IPS-18a (cell line): ENCODE results near the gene KRTAP22-1.

ENCODE experiments used
- H3K27ac ChIP-seq: one replicate; pipeline ENCODE4 v1.5.1; 2013; ENCODE audit warnings: low read length
- H3K27me3 ChIP-seq: one replicate; pipeline ENCODE4 v1.6.1; 2013; ENCODE audit warnings: mild to moderate bottlenecking, low read length; ENCODE audit not compliant: control insufficient read depth, insufficient read depth
- H3K36me3 ChIP-seq: one replicate; pipeline ENCODE4 v1.6.1; 2013; ENCODE audit warnings: low read depth, low read length; ENCODE audit not compliant: control insufficient read depth
- H3K4me1 ChIP-seq: one replicate; pipeline ENCODE4 v1.6.1; 2013; ENCODE audit warnings: low read depth, low read length; ENCODE audit not compliant: control insufficient read depth
- H3K4me3 ChIP-seq: one replicate; pipeline ENCODE4 v1.5.1; 2013; ENCODE audit warnings: low read length
- H3K9ac ChIP-seq: one replicate; pipeline ENCODE4 v1.6.1; 2013; ENCODE audit warnings: mild to moderate bottlenecking, low read length, moderate library complexity
- H3K9me3 ChIP-seq: one replicate; pipeline ENCODE4 v1.6.1; 2013; ENCODE audit warnings: low read depth, low read length; ENCODE audit not compliant: control insufficient read depth

The KRTAP22-1 gene

GRCh38 chr21:30590297-30590696 lies 10.6 kb upstream of the KRTAP22-1 start, which contains the start of gene KRTAP22-2:
Gene KRTAP22-2, minus strand, starts transcription at chr21:30590397.
- no peak within 1 kb of the TSS for H3K27ac ChIP-seq
- H3K36me3 ChIP-seq: no peaks in the 10 kb centered on the region
- no peak within 1 kb of the TSS for H3K9ac ChIP-seq
- no peaks in the 10 kb centered on the region for H3K27me3 ChIP-seq
- H3K4me3 ChIP-seq: no peak within 1 kb of the TSS
- no peaks in the 10 kb centered on the region for H3K9me3 ChIP-seq
- H3K4me1 ChIP-seq: no peaks in the 10 kb centered on the region

- Histone ChIP-seq H3K36me3 (no peaks in the 10 kb centered on the region), H3K9ac (no peak within 1 kb of the TSS), H3K27me3 (no peaks in the 10 kb centered on the region), H3K4me3 (no peak within 1 kb of the TSS), H3K4me1 (no peaks in the 10 kb centered on the region), H3K9me3 (no peaks in the 10 kb centered on the region), H3K27ac (no peak within 1 kb of the TSS)
These were observed 8.7 kb upstream of the KRTAP22-1 start, which contains the start of gene KRTAP6-3 for GRCh38 chr21:30592140-30592539. Gene KRTAP6-3, plus strand, starts transcription at chr21:30592440. Its CDS starts 6 bp downstream, at chr21:30592446.

GRCh38 chr21:30598802-30599201 lies 2.1 kb upstream of the KRTAP22-1 start, which contains the start of gene KRTAP6-2:
Gene KRTAP6-2, minus strand, starts transcription at chr21:30598902. Its CDS starts 28 bp downstream, at chr21:30598874.
- Histone ChIP-seq H3K27me3 (no peaks in the 10 kb centered on the region), H3K4me3 (no peak within 1 kb of the TSS)

GRCh38 chr21:30605968-30606367 lies 5.1 kb downstream of the KRTAP22-1 start:
- Histone ChIP-seq H3K27ac (no peak overlapping the region), H3K9me3 (no peaks in the 10 kb centered on the region), H3K36me3 (no peaks in the 10 kb centered on the region), H3K9ac (no peak overlapping the region), H3K27me3 (no peaks in the 10 kb centered on the region), H3K4me3 (no peak overlapping the region), H3K4me1 (no peaks in the 10 kb centered on the region)

More at GRCh38 chr21:30598802-30599201, 2.1 kb upstream of the KRTAP22-1 start, which contains the start of gene KRTAP6-2:
- Histone ChIP-seq H3K27ac (no peak within 1 kb of the TSS), H3K36me3 (no peaks in the 10 kb centered on the region), H3K4me1 (no peaks in the 10 kb centered on the region), H3K9ac (no peak within 1 kb of the TSS), H3K9me3 (no peaks in the 10 kb centered on the region)

- H3K4me3 ChIP-seq: no peak overlapping the region
- H3K4me1 ChIP-seq: no peaks in the 10 kb centered on the region
- no peaks in the 10 kb centered on the region for H3K27me3 ChIP-seq
- no peak overlapping the region for H3K27ac ChIP-seq
- H3K9me3 ChIP-seq: no peaks in the 10 kb centered on the region
- no peak overlapping the region for H3K9ac ChIP-seq
- H3K36me3 ChIP-seq: no peaks in the 10 kb centered on the region
These were observed 11.2 kb downstream of the KRTAP22-1 start for GRCh38 chr21:30612132-30612531.

- H3K27ac ChIP-seq: no peak within 1 kb of the TSS
These were observed 12.9 kb downstream of the KRTAP22-1 start, which contains the start of gene KRTAP6-1 for GRCh38 chr21:30613836-30614235. Gene KRTAP6-1, minus strand, starts transcription at chr21:30613930. Its CDS starts 26 bp downstream, at chr21:30613904.

GRCh38 chr21:30615199-30615598 lies 14.3 kb downstream of the KRTAP22-1 start:
- H3K9ac ChIP-seq: no peak overlapping the region
- H3K27ac ChIP-seq: no peak overlapping the region
- no peaks in the 10 kb centered on the region for H3K27me3 ChIP-seq
- no peaks in the 10 kb centered on the region for H3K36me3 ChIP-seq
- H3K9me3 ChIP-seq: no peaks in the 10 kb centered on the region
- H3K4me3 ChIP-seq: no peak overlapping the region
- H3K4me1 ChIP-seq: no peaks in the 10 kb centered on the region

More at GRCh38 chr21:30613836-30614235, 12.9 kb downstream of the KRTAP22-1 start, which contains the start of gene KRTAP6-1:
- H3K4me3 ChIP-seq: no peak within 1 kb of the TSS
- H3K4me1 ChIP-seq: no peaks in the 10 kb centered on the region
- no peak within 1 kb of the TSS for H3K9ac ChIP-seq
- no peaks in the 10 kb centered on the region for H3K27me3 ChIP-seq
- H3K9me3 ChIP-seq: no peaks in the 10 kb centered on the region
- H3K36me3 ChIP-seq: no peaks in the 10 kb centered on the region

GRCh38 chr21:30616125-30616524 lies 15.2 kb downstream of the KRTAP22-1 start, which contains the start of gene KRTAP20-1:
Gene KRTAP20-1, plus strand, starts transcription at chr21:30616425. Its CDS starts 30 bp downstream, at chr21:30616455.
- H3K27me3 ChIP-seq: no peaks in the 10 kb centered on the region
- no peak within 1 kb of the TSS for H3K27ac ChIP-seq
- H3K9me3 ChIP-seq: no peaks in the 10 kb centered on the region
- no peaks in the 10 kb centered on the region for H3K36me3 ChIP-seq
- H3K4me3 ChIP-seq: no peak within 1 kb of the TSS
- H3K9ac ChIP-seq: no peak within 1 kb of the TSS
- no peaks in the 10 kb centered on the region for H3K4me1 ChIP-seq

GRCh38 chr21:30620080-30620479 lies 19.2 kb downstream of the KRTAP22-1 start:
- Histone ChIP-seq H3K9ac (no peak overlapping the region), H3K4me1 (no peaks in the 10 kb centered on the region), H3K27me3 (no peaks in the 10 kb centered on the region), H3K36me3 (no peaks in the 10 kb centered on the region), H3K9me3 (no peaks in the 10 kb centered on the region), H3K4me3 (no peak overlapping the region), H3K27ac (no peak overlapping the region)

GRCh38 chr21:30620522-30620921 lies 19.6 kb downstream of the KRTAP22-1 start, which contains the start of gene KRTAP20-4:
Gene KRTAP20-4, plus strand, starts transcription at chr21:30620627.
- no peak within 1 kb of the TSS for H3K9ac ChIP-seq

GRCh38 chr21:30623362-30623761 lies 22.5 kb downstream of the KRTAP22-1 start:
- Histone ChIP-seq H3K27me3 (no peaks in the 10 kb centered on the region), H3K4me3 (no peak overlapping the region)

More at GRCh38 chr21:30620522-30620921, 19.6 kb downstream of the KRTAP22-1 start, which contains the start of gene KRTAP20-4:
- H3K4me1 ChIP-seq: no peaks in the 10 kb centered on the region
- no peaks in the 10 kb centered on the region for H3K9me3 ChIP-seq
- H3K27me3 ChIP-seq: no peaks in the 10 kb centered on the region
- no peak within 1 kb of the TSS for H3K4me3 ChIP-seq
- H3K36me3 ChIP-seq: no peaks in the 10 kb centered on the region
- no peak within 1 kb of the TSS for H3K27ac ChIP-seq

More at GRCh38 chr21:30623362-30623761, 22.5 kb downstream of the KRTAP22-1 start:
- Histone ChIP-seq H3K4me1 (no peaks in the 10 kb centered on the region), H3K9ac (no peak overlapping the region), H3K27ac (no peak overlapping the region), H3K36me3 (no peaks in the 10 kb centered on the region), H3K9me3 (no peaks in the 10 kb centered on the region)
